ENCODE results near the gene GNG11.
A peak's percentile ranks its signal among the peaks of the same experiment; 100 is the strongest.
"Not testable (repeated sequence)": the region's sequence is repeated elsewhere in the genome, so short reads cannot be mapped to it uniquely, and the experiment has no call there.

GNG11 gene

GRCh38 chr7:93894966-93895640 lies 26.4 kb upstream of the GNG11 start:
- no peak for DNase-seq (ENCODE audit: low read depth)
- H3K4me3 ChIP-seq (ENCODE audit: low read depth, low read length) = no peak overlapping the region
- TF ChIP-seq CTCF (IDR thresholded peaks at IDR 0.05; ENCODE audit: low read depth, low read length, missing control alignments) = no peak
- in situ Hi-C loops (cut with HindIII; ENCODE audit: low sequenced_read_pairs) = no loop called here

- H3K4me3 ChIP-seq (ENCODE audit: low read depth, low read length) = no peak overlapping the region
- DNase-seq (ENCODE audit: low read depth) = no peak
Observed at GRCh38 chr7:93895859-93896600, 25.5 kb upstream of the GNG11 start.

DNA sequence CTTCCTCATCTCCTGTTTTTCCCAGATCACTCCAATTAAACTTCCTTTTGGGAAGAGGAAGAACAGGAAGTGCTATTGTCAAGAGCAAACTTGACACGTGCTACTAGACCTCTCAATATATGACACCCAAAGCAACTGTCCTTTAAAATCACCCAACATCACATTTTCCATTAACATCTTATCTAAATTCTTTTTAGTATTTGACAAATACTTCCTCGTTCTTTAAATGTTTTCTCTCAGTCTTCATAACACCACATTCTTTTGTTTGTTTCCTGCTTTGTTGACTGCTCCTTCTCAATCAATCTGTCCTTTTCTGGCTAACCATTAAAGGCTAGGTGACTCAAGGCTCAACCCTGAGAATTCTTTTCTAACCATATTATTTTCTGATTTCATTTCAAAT lies 23.9 kb upstream of the GNG11 start:
- H3K4me3 ChIP-seq (ENCODE audit: low read depth, low read length) = no peak overlapping the region
- no peak for DNase-seq (ENCODE audit: low read depth)
- no peak for TF ChIP-seq CTCF (IDR thresholded peaks at IDR 0.05; ENCODE audit: low read depth, low read length, missing control alignments)
- in situ Hi-C loops (cut with HindIII; ENCODE audit: low sequenced_read_pairs) = no loop called here

More at GRCh38 chr7:93895859-93896600, 25.5 kb upstream of the GNG11 start:
- TF ChIP-seq CTCF (IDR thresholded peaks at IDR 0.05; ENCODE audit: low read depth, low read length, missing control alignments) = no peak
- in situ Hi-C loops (cut with HindIII; ENCODE audit: low sequenced_read_pairs) = no loop called here

GRCh38 chr7:93902777-93903423 lies 18.6 kb upstream of the GNG11 start:
- peak; percentile 84 for TF ChIP-seq CTCF (IDR thresholded peaks at IDR 0.05; ENCODE audit: low read depth, low read length, missing control alignments)
- in situ Hi-C loops (cut with HindIII; ENCODE audit: low sequenced_read_pairs) = no loop called here
- H3K4me3 ChIP-seq (ENCODE audit: low read depth, low read length) = no peak overlapping the region
- no peak for DNase-seq (ENCODE audit: low read depth)

- no peak for TF ChIP-seq CTCF (IDR thresholded peaks at IDR 0.05; ENCODE audit: low read depth, low read length, missing control alignments)
- DNase-seq (ENCODE audit: low read depth) = no peak
- in situ Hi-C loops (cut with HindIII; ENCODE audit: low sequenced_read_pairs) = no loop called here
- H3K4me3 ChIP-seq (ENCODE audit: low read depth, low read length) = no peak within 1 kb of the TSS
Observed at GRCh38 chr7:93906267-93906666, 15.3 kb upstream of the GNG11 start, which contains the start of gene GNGT1. Gene GNGT1, plus strand, starts transcription at chr7:93906567. Its CDS starts 180 bp downstream, at chr7:93906747.

GRCh38 chr7:93910076-93910994 lies 11.2 kb upstream of the GNG11 start:
- no peak for DNase-seq (ENCODE audit: low read depth)
- no peak for TF ChIP-seq CTCF (IDR thresholded peaks at IDR 0.05; ENCODE audit: low read depth, low read length, missing control alignments)
- in situ Hi-C loops (cut with HindIII; ENCODE audit: low sequenced_read_pairs) = no loop called here
- no peak overlapping the region for H3K4me3 ChIP-seq (ENCODE audit: low read depth, low read length)

GRCh38 chr7:93911242-93911641 lies 10.3 kb upstream of the GNG11 start:
- H3K4me3 ChIP-seq (ENCODE audit: low read depth, low read length); DNase-seq (ENCODE audit: low read depth); in situ Hi-C loops (cut with HindIII; ENCODE audit: low sequenced_read_pairs): not testable (repeated sequence)

- in situ Hi-C loops (cut with HindIII; ENCODE audit: low sequenced_read_pairs); DNase-seq (ENCODE audit: low read depth); H3K4me3 ChIP-seq (ENCODE audit: low read depth, low read length): not testable (repeated sequence)
Observed at GRCh38 chr7:93911661-93912060, 9.9 kb upstream of the GNG11 start.
